ENCODE results near the gene DDAH1. TPM values are rescaled to one million over a fixed set of nuclear protein-coding genes. Genes with fewer than 3 reads are reported as not detected.

Gene DDAH1
- 1.8 and 3.8 TPM in 2 replicates for total RNA-seq

DNA sequence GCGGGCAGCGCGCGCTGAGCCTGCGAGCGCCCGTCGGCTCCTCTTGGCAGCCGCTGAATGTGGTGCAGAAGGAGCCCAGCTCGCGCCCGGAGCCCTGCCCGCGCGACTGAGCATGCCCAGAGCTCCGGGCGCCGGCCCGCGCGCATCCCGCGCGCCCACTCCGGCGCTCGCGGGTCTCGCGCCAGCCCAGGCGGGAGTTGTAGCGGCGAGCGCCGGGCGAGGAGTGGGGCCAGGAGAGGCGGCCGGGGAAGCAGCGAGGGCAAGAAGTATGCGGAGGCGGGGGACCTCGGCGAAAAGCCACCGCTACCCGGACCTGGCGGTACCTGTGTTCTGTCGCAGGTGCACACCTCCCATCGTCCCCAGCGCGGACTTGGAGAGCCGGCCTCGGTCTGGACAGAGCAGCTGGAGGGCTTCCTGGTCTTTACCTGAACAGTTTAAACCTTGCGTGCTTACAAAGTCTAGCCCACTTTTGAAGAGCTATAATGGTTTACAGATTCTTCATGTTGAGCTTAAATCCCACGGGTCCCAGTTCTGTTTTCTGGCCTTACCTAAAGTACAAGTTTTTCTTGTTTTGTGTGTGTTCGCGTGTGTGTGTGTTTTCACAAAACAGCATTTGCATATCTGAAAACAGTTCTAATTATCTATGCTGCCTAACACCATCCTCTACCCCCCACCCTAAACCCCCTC lies at the start of gene DDAH1:
Gene DDAH1 (minus strand): TSS at position 61 of the 687 bp plus-strand sequence. CDS start 114 bp downstream, outside the sequence.

GRCh38 chr1:85276215-85276977 lies 188.6 kb downstream of the DDAH1 start, which contains the start of gene BCL10:
Gene BCL10, minus strand, starts transcription at chr1:85276632. Its CDS starts 280 bp downstream, at chr1:85276352.

Other genes starting within 250 kb of the DDAH1 start
- 11.3 and 19.3 TPM in 2 replicates for gene C1orf52, start 205.5 kb downstream of the DDAH1 start, total RNA-seq
- gene BCL10, start 188.5 kb downstream of the DDAH1 start, total RNA-seq, result 46.0 and 53.3 TPM in 2 replicates
- gene CCN1, start 115.6 kb upstream of the DDAH1 start, total RNA-seq, result 30.8 and 72.8 TPM in 2 replicates
- 15.0 and 18.3 TPM in 2 replicates for gene ZNHIT6, start 243.3 kb upstream of the DDAH1 start, total RNA-seq

Data from nasal cavity respiratory epithelium epithelial cell of viscerocranial mucosa (primary cell).